SK-N-SH (cell line): ENCODE data around the gene IPO9. TPM values are rescaled to one million over a fixed set of nuclear protein-coding genes. Genes with fewer than 3 reads are reported as not detected.
A peak's percentile ranks its signal among the peaks of the same experiment; 100 is the strongest.
"Not testable (repeated sequence)": the region's sequence is repeated elsewhere in the genome, so short reads cannot be mapped to it uniquely, and the experiment has no call there.

Experiments used
- CTCF ChIA-PET: fragments of 300-600, 350-600 bp; formaldehyde crosslinking; extraction: SDS; loops from one replicate; lab custom pipeline; 2021; lab: Yijun Ruan, JAX
- POLR2A ChIA-PET: fragments of 350-600 bp; sonication (Branson Sonifier 250); formaldehyde crosslinking; extraction: SDS; loops from one replicate; lab custom pipeline; 2020; ENCODE audit warnings: antibody characterized with exemption, inconsistent platforms; lab: Yijun Ruan, JAX
- DNase-seq: peaks from one replicate; pipeline ENCODE4 v3.0.0; 2012
- H2AFZ ChIP-seq: fragments of 200-600 bp; sonication (generic); 2 replicates; pipeline ENCODE4 v1.8.1; 2016; ENCODE audit warnings: antibody characterized with exemption, mild to moderate bottlenecking, low read depth
- H3F3A ChIP-seq: fragments of 200-600 bp; sonication (generic); replicated peaks from 2 replicates; pipeline ENCODE3; 2016; ENCODE audit warnings: antibody characterized with exemption, mild to moderate bottlenecking; ENCODE audit not compliant: insufficient read depth
- H3K27ac ChIP-seq, 2 experiments: fragments of 200-500 bp in 1 of 2; fragments of 200-600 bp in 1 of 2; sonication (Bioruptor generic) in 1 of 2; sonication (generic), shearing (Covaris generic) in 1 of 2; 2 replicates each; pipeline versions ENCODE4 v1.5.1 to v1.6.1; 2014 to 2016; ENCODE audit warnings: low read depth in 2 of 2, inconsistent platforms in 1 of 2, low read length in 1 of 2, mild to moderate bottlenecking in 1 of 2, mixed read lengths in 1 of 2
- H3K27me3 ChIP-seq: fragments of 200-600 bp; sonication (generic), shearing (Covaris generic); 2 replicates; pipeline ENCODE4 v1.6.1; 2016; ENCODE audit warnings: mixed run types; ENCODE audit not compliant: insufficient read depth
- H3K36me3 ChIP-seq, 2 experiments: fragments of 200-500 bp in 1 of 2; fragments of 200-600 bp in 1 of 2; sonication (Bioruptor generic) in 1 of 2; sonication (generic) in 1 of 2; replicated peaks in 1 of 2; 2 replicates each; pipeline versions ENCODE3 to v1.5.1; 2014 to 2016; ENCODE audit warnings: low read length in 1 of 2, mild to moderate bottlenecking in 1 of 2; ENCODE audit not compliant: insufficient read depth in 2 of 2, control insufficient read depth in 1 of 2
- H3K4me1 ChIP-seq, 2 experiments: fragments of 200-500 bp in 1 of 2; fragments of 200-600 bp in 1 of 2; sonication (Bioruptor generic) in 1 of 2; sonication (generic), shearing (Covaris generic) in 1 of 2; 2 replicates each; pipeline versions ENCODE4 v1.5.1 to v1.6.1; 2014 to 2016; ENCODE audit warnings: low read depth in 1 of 2, low read length in 1 of 2, mixed run types in 1 of 2; ENCODE audit not compliant: insufficient read depth in 2 of 2, control insufficient read depth in 1 of 2
- H3K4me2 ChIP-seq: fragments of 200-600 bp; sonication (generic), shearing (Covaris generic); 2 replicates; pipeline ENCODE4 v1.6.1; 2017; ENCODE audit warnings: mixed run types
- H3K4me3 ChIP-seq, 2 experiments: fragments of 200-500 bp in 1 of 2; fragments of 200-600 bp in 1 of 2; sonication (Bioruptor generic) in 1 of 2; sonication (generic), shearing (Covaris generic) in 1 of 2; 2 replicates each; pipeline versions ENCODE4 v1.5.1 to v1.8.1; 2014 to 2016; ENCODE audit warnings: low read depth in 2 of 2, inconsistent platforms in 1 of 2, low read length in 1 of 2, mild to moderate bottlenecking in 1 of 2, mixed read lengths in 1 of 2, moderate library complexity in 1 of 2
- H3K79me2 ChIP-seq: fragments of 200-600 bp; sonication (generic); 2 replicates; pipeline ENCODE4 v1.8.1; 2017; ENCODE audit warnings: mild to moderate bottlenecking; ENCODE audit not compliant: insufficient read depth
- H3K9ac ChIP-seq: fragments of 200-600 bp; sonication (generic); 2 replicates; pipeline ENCODE4 v1.6.1; 2017; ENCODE audit warnings: mixed run types
- H3K9me2 ChIP-seq: fragments of 200-600 bp; sonication (generic); 2 replicates; pipeline ENCODE4 v1.6.1; 2017; ENCODE audit warnings: mixed run types
- H3K9me3 ChIP-seq: fragments of 200-600 bp; sonication (generic); 2 replicates; pipeline ENCODE4 v1.6.1; 2017; ENCODE audit warnings: mixed run types, mild to moderate bottlenecking, moderate library complexity
- H4K20me1 ChIP-seq: fragments of 200-600 bp; sonication (generic); 2 replicates; pipeline ENCODE4 v1.6.1; 2017; ENCODE audit warnings: mild to moderate bottlenecking, mixed run types; ENCODE audit not compliant: insufficient read depth
- CHD2 ChIP-seq: fragments of 150-350 bp; IDR thresholded peaks from 2 replicates; pipeline ENCODE4 v1.6.1; 2018; ENCODE audit warnings: low read length; ENCODE audit not compliant: partially characterized antibody
- CTCF ChIP-seq: fragments of 200-600 bp; sonication (generic); IDR thresholded peaks from 2 replicates; pipeline ENCODE4 v1.6.1; 2017; ENCODE audit warnings: antibody characterized with exemption, mild to moderate bottlenecking, moderate library complexity
- EZH2phosphoT487 ChIP-seq: fragments of 200-600 bp; sonication (generic); IDR thresholded peaks from 2 replicates; pipeline ENCODE4 v1.6.1; 2017; ENCODE audit warnings: low read depth, mixed run types, mild to moderate bottlenecking, antibody characterized with exemption, moderate library complexity, borderline replicate concordance
- FOSL2 ChIP-seq: IDR thresholded peaks from 2 replicates; pipeline ENCODE4 v1.4.0; 2012; ENCODE audit warnings: low read depth, mild to moderate bottlenecking, moderate library complexity, borderline replicate concordance
- GABPA ChIP-seq: IDR thresholded peaks from 2 replicates; pipeline ENCODE4 v1.4.0; 2012; ENCODE audit warnings: low read depth, mild to moderate bottlenecking
- JUND ChIP-seq: IDR thresholded peaks from 2 replicates; pipeline ENCODE4 v1.4.0; 2012
- RAD21 ChIP-seq: IDR thresholded peaks from 2 replicates; pipeline ENCODE4 v1.6.1; 2012; ENCODE audit warnings: mild to moderate bottlenecking, low read length
- RCOR1 ChIP-seq: fragments of 150-350 bp; IDR thresholded peaks from 2 replicates; pipeline ENCODE4 v1.6.1; 2017; ENCODE audit warnings: antibody characterized with exemption, low read length
- REST ChIP-seq: IDR thresholded peaks from 2 replicates; pipeline ENCODE4 v1.6.1; 2012; ENCODE audit warnings: mild to moderate bottlenecking, low read depth, low read length, moderate library complexity
- RFX5 ChIP-seq: IDR thresholded peaks from 2 replicates; pipeline ENCODE4 v1.6.1; 2012; ENCODE audit warnings: mild to moderate bottlenecking, improper control_type of control experiment, low read length
- RXRA ChIP-seq: IDR thresholded peaks from 2 replicates; pipeline ENCODE4 v1.4.0; 2012; ENCODE audit warnings: low read depth, mild to moderate bottlenecking, borderline replicate concordance
- TCF12 ChIP-seq: IDR thresholded peaks from 2 replicates; pipeline ENCODE4 v1.4.0; 2012
- USF1 ChIP-seq: IDR thresholded peaks from 2 replicates; pipeline ENCODE4 v1.4.0; 2012; ENCODE audit warnings: low read depth, borderline replicate concordance
- YY1 ChIP-seq: IDR thresholded peaks from 2 replicates; pipeline ENCODE4 v1.4.0; 2012; ENCODE audit warnings: low read depth, mild to moderate bottlenecking
- WGBS: methylation state at CpG from one replicate; pipeline ENCODE4 v1.1.6; 2017; ENCODE audit warnings: low lambda C conversion rate; 5-methylcytosine and 5-hydroxymethylcytosine counted together
- polyA plus RNA-seq, 3 experiments: library from polyadenylated mRNA; depleted of rRNA; stranded (reverse); fragments of >200 nt; gene quantifications; 2 replicates each; pipeline ENCODE4 v1.2.3, GENCODE V29; 2012

Gene IPO9
- polyA plus RNA-seq, 1 of the 3 experiments (the other 2 are of a cell fraction) = 24.5 TPM

GRCh38 chr1:201850053-201850397 is 21.1 kb downstream of the IPO9 start (continued):
- 0 out of 2 replicates have a peak, but pooled peaks have one; percentile 52 for TF ChIP-seq REST
- TF ChIP-seq TCF12 = peak; percentile 74
- peak; percentile 82 for TF ChIP-seq JUND

GRCh38 chr1:201851949-201852348 is 23.0 kb downstream of the IPO9 start:
- no peak overlapping the region for H3K27ac ChIP-seq
- H3F3A ChIP-seq = peaks cover 42% of the 10 kb centered on the region
- H3K4me3 ChIP-seq = no peak overlapping the region
- H3K79me2 ChIP-seq = peaks cover 50% of the 10 kb centered on the region
- DNase-seq = no peak
- POLR2A ChIA-PET = no interaction called here
- H3K27me3 ChIP-seq = no peaks in the 10 kb centered on the region
- H3K9me2 ChIP-seq = no peaks in the 10 kb centered on the region
- H4K20me1 ChIP-seq = peaks cover 5% of the 10 kb centered on the region; the same call in 1 of the 2 replicates
- H3K9me3 ChIP-seq = no peaks in the 10 kb centered on the region
- TF ChIP-seq JUND = no peak
- H3K36me3 ChIP-seq = peaks cover 74 to 86% of the 10 kb centered on the region in 2 experiments
- no peak overlapping the region for H3K9ac ChIP-seq
- WGBS = 96% methylated on average over 1 of the region's 1 CpG
- no peak overlapping the region for H3K4me2 ChIP-seq
- CTCF ChIA-PET = no interaction called here
- H2AFZ ChIP-seq = no peak overlapping the region
- H3K4me1 ChIP-seq = peaks cover 5 to 22% of the 10 kb centered on the region in 2 experiments

- H3K36me3 ChIP-seq = peaks cover 85 to 88% of the 10 kb centered on the region in 2 experiments
- not testable (repeated sequence) for H3K27me3 ChIP-seq, H3K9ac ChIP-seq, H3K9me2 ChIP-seq, H3K4me2 ChIP-seq, H3K4me1 ChIP-seq, H2AFZ ChIP-seq, H3K27ac ChIP-seq, H3K9me3 ChIP-seq, H3K4me3 ChIP-seq, H4K20me1 ChIP-seq, DNase-seq
- WGBS = 100% methylated on average over 2 of the region's 2 CpGs
- H3K79me2 ChIP-seq = peaks cover 22% of the 10 kb centered on the region; the same call in 1 of the 2 replicates
- CTCF ChIA-PET = interaction anchor here (0.6 to 1.5 kb wide), 4 partner anchors 12 to 487 kb away, joined by 3 to 5 read pairs (median 4); no protein-coding TSS in a partner anchor
- POLR2A ChIA-PET = interaction anchor here (0.7 kb wide), 1 partner anchor 1115 kb away, joined by 3 read pairs; no protein-coding TSS in a partner anchor
- peaks cover 12% of the 10 kb centered on the region for H3F3A ChIP-seq
Measured at GRCh38 chr1:201856722-201857121, 27.8 kb downstream of the IPO9 start.

- Histone ChIP-seq H3K4me1 (no peaks in the 10 kb centered on the region; a peak in 1 of 4 replicates), H3K79me2 (peaks cover 6% of the 10 kb centered on the region; the same call in 1 of the 2 replicates), H3K27ac (no peak overlapping the region), H3K4me2 (no peak overlapping the region), H3K27me3 (no peaks in the 10 kb centered on the region), H4K20me1 (no peaks in the 10 kb centered on the region), H3K36me3 (peaks cover 70 to 78% of the 10 kb centered on the region in 2 experiments), H3K9me2 (no peaks in the 10 kb centered on the region), H3K9ac (no peak overlapping the region), H2AFZ (no peak overlapping the region), H3K4me3 (no peak overlapping the region), H3F3A (peaks cover 5% of the 10 kb centered on the region), H3K9me3 (no peaks in the 10 kb centered on the region)
- DNase-seq = no peak
- CTCF ChIA-PET = interaction anchor here (1.0 to 1.2 kb wide), 3 partner anchors 12 to 67 kb away, joined by 3 read pairs; no protein-coding TSS in a partner anchor
- WGBS = 84% methylated on average over 5 of the region's 5 CpGs
- POLR2A ChIA-PET = no interaction called here
- TF ChIP-seq GABPA = no peak
- TF ChIP-seq EZH2phosphoT487 = no peak
- TF ChIP-seq RFX5 = no peak
- no peak for TF ChIP-seq RXRA
- TF ChIP-seq JUND = no peak
- no peak for TF ChIP-seq USF1
- TF ChIP-seq YY1 = no peak
- TF ChIP-seq CHD2 = no peak
- no peak for TF ChIP-seq RCOR1
- TF ChIP-seq CTCF = no peak
- no peak for TF ChIP-seq RAD21
- no peak for TF ChIP-seq FOSL2
Measured at GRCh38 chr1:201859424-201859823, 30.5 kb downstream of the IPO9 start.
